H1 (cell line): ENCODE measurements around the gene KCNAB2. TPM values are rescaled to one million over a fixed set of nuclear protein-coding genes. Genes with fewer than 3 reads are reported as not detected.

Experiments
- HDAC2 ChIP-seq, 2 experiments: fragments of 300-600 bp in 1 of 2; sonication (generic) in 1 of 2; IDR thresholded peaks; 2 replicates each; pipeline ENCODE4 v1.6.1; 2011 to 2012; ENCODE audit warnings: low read depth in 2 of 2, low read length in 2 of 2, mild to moderate bottlenecking in 2 of 2, moderate library complexity in 2 of 2, borderline replicate concordance in 1 of 2, inconsistent platforms in 1 of 2
- JUND ChIP-seq: IDR thresholded peaks from 2 replicates; pipeline ENCODE4 v1.6.1; 2011; ENCODE audit warnings: mild to moderate bottlenecking, improper control_type of control experiment, low read length
- RAD21 ChIP-seq, 2 experiments: IDR thresholded peaks in 1 of 2; conservative IDR thresholded peaks in 1 of 2; 2 replicates each; pipeline ENCODE4 v1.6.1; 2011; ENCODE audit warnings: low read depth in 2 of 2, low read length in 2 of 2, improper control_type of control experiment in 1 of 2, inconsistent platforms in 1 of 2, mild to moderate bottlenecking in 1 of 2, moderate library complexity in 1 of 2
- RFX5 ChIP-seq: IDR thresholded peaks from 2 replicates; pipeline ENCODE4 v1.6.1; 2011; ENCODE audit warnings: low read depth, low read length, improper control_type of control experiment, borderline replicate concordance
- RNF2 ChIP-seq: fragments of 200-900, 300-1000 bp; sonication (generic); IDR thresholded peaks from 2 replicates; pipeline ENCODE4 v1.7.1; 2016; ENCODE audit warnings: borderline replicate concordance, low read depth, mild to moderate bottlenecking, antibody characterized with exemption, low read length; ENCODE audit not compliant: poor library complexity, severe bottlenecking; ENCODE audit errors: missing control alignments
- TCF12 ChIP-seq: IDR thresholded peaks from 2 replicates; pipeline ENCODE4 v1.6.1; 2011; ENCODE audit warnings: low read depth, mild to moderate bottlenecking, low read length
- polyA plus RNA-seq, 7 experiments: library from polyadenylated mRNA; depleted of rRNA in 3 of 7; stranded (reverse) in 5 of 7; unstranded in 2 of 7; fragments of >200 nt in 5 of 7; fragments of 200-250 nt in 2 of 7; gene quantifications; 1 replicate in 5 of 7; 2 replicates in 1 of 7; 4 replicates in 1 of 7; pipeline versions ENCODE4 v1.2.1 to v1.2.3, GENCODE V29; 2011 to 2013; ENCODE audit warnings: missing spikeins in 2 of 7, mixed read lengths in 2 of 7
- total RNA-seq: library from RNA; stranded (reverse); fragmentation: NEBNext Ultra II Directional; extraction: Animal tissue kit (Norgen Biotek cat#: 25700); gene quantifications from 2 replicates; pipeline ENCODE4 v1.2.1, GENCODE V29; 2021

The KCNAB2 gene
- total and polyA plus RNA-seq, 2 of the 8 experiments (the other 6 are each of a cell fraction or from before 2014, with no cell fraction given) = 4.5 to 7.0 TPM

- TF ChIP-seq RFX5 (no peak), TCF12 (no peak), JUND (no peak), RNF2 (no peak), RAD21 (IDR thresholded peaks at IDR 0.05 in 1 of 2, conservative IDR thresholded peaks at IDR 0.05 in 1 of 2; ENCODE audit: low read depth in 2 of 2, low read length in 2 of 2) (no peak), HDAC2 (IDR thresholded peaks at IDR 0.05; ENCODE audit: borderline replicate concordance in 1 of 2, low read depth in 2 of 2, low read length in 2 of 2) (no peak)
Observed at GRCh38 chr1:6090996-6091822, 45.5 kb downstream of the KCNAB2 start (continued).
